ENCODE measurements around the gene MEX3A.
"Not testable (repeated sequence)": the region's sequence is repeated elsewhere in the genome, so short reads cannot be mapped to it uniquely, and the experiment has no call there.

Gene MEX3A

DNA sequence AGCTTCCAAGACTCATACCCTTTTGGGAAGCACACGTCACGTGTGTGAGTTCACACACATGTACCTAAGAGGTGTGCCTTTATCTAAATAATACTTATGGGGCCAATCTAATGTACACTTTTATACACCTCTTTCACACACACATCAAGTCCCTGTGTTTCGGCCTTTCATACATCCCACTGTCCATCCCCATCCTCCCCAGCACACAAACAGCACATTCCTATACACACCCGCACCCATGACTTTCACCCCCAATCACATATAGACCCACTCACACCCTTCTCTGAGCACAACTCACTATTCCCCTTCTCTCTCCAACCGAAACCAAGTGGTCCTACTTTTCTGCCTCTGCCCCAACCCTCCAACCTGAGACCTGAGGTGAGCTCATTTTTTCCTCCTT, 3.5 kb downstream of the MEX3A start:
- no peak for DNase-seq (ENCODE audit: low read depth)

DNA sequence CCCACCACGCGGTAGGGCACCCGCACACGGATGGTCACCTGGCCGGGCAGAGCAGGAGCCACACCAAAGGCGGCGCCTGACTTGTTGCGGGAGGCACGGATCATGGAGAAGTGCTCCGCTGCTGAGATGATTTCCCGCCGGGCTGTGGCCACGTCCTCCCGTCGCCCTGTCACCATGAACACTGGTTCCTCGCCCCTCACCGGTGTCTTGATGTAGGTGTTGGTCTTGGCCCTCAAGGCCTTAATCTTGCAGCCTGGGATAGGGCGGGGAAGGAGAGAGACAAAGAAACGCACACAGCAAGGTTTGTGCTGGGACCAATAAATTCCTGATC, 4.9 kb downstream of the MEX3A start:
- DNase-seq (ENCODE audit: low read depth) = no peak

DNA sequence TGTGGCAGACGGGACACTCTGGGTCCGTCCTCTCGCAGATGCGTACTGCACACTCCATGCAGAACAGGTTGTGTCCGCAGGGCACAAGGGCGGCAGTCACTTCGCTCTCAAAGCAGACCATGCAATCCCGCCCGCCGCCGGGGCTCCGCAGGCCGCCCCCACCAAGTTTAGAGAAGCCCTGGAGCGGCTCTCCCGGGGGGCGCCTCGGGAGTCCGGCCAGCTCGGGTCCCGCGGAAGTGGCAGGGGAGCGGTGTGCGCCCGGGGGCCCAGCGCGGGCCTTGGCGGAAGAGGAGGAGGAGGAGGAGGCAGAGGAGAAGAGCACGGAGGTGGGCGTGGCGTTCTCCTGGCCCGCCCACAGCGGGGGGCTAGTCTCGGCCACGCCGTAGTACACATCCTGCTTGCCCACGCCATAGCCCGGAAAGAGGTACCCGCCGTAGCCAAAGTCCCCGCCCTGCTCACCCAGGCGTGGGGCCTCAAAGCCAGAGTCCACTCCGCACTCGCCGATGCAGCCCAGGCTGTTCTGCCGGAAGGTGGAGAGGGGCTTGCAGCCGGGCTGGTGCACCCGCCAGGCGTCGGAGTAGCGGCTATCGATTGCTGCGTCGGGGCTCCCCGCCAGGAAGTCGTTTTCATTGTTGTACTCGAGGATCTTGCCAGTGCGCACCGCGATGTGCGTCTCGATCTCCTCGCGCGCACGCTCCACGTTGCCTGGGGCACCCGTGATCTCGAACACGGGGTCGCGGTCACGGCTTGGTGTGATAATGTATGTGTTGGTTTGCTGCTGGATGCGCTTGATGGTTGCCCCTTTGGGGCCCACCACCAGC, 5.4 kb downstream of the MEX3A start:
- DNase-seq (ENCODE audit: low read depth) = no peak

DNA sequence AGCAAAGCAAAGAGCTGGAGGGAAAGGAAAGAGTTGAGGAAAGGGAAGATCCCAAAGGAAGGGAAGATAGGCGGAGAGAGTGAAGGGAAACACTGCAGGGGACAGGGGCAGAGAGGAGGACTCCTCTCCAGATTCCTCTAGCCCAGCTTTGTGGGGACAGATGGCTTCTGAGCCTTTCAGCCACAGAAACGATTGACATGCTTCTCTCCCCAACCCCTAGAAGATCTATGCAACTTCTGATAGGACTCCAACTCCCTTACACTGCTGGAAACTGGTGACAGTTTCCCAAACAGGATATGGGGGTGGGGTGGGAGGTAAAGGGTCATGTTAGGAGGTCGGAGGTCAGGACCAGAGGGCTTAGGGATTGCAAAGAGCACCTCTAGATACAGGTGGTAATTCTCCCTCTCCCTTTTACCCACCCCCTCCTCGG, 6.5 kb downstream of the MEX3A start:
- no peak for DNase-seq (ENCODE audit: low read depth)

DNA sequence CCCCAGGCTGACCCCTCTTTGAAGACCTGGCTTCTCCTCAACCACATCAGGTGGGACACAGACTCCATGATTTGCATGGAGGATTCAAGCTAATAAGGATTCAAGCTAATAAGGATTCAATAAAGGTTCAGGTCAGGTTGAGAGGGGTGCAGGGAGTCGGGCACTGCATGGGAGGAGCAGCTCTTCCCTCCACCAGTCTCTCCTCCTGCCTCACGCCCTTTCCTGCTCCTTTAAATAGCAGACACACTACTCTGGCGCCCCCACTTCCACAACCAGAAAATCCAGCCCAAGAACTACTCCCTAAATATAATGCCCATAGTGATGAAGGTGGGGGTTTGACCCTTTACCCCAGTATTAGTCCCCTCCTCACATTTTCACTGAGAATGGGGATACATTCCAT, 7.1 kb downstream of the MEX3A start:
- no peak for DNase-seq (ENCODE audit: low read depth)

DNA sequence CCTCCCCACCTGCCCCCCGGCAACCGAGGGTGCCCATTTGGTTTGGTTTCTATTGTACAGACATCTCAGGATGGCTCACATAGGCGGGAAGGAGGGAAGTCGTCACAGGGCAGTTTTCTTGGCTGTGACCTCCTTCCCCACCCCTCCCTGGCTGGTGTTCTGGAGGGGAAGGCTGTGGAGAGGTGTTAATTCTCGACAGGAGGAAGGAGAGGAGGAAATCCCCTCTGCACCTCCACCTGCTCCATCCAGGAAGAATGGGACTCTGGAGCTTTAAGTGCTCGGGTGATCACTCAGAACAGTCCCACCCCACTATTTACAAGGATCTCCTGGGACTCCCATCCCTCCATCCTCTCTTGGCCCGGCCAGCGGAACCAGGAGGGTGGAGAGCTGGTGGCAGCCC, 7.6 kb downstream of the MEX3A start:
- DNase-seq (ENCODE audit: low read depth) = no peak

DNA sequence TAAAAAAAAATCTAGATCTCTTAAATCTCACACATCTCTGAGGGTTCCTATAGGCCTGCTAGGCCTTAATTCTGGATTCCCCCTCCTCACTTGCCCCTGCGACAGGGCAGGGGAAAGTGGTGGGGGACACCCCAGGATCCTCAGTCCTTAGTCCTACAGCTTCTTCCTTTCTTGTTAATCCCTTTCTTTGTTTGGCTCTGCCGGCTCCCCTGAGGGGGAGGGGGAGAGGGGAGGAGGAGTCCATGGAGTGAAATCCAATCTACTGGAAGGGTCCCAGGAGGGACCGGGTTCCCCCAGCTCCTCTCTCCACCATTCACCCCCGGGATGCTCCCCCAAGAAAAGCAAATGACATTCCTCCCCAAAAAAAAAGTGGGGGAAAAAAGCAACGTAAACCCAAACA, 8.5 kb downstream of the MEX3A start:
- DNase-seq (ENCODE audit: low read depth) = no peak

DNA sequence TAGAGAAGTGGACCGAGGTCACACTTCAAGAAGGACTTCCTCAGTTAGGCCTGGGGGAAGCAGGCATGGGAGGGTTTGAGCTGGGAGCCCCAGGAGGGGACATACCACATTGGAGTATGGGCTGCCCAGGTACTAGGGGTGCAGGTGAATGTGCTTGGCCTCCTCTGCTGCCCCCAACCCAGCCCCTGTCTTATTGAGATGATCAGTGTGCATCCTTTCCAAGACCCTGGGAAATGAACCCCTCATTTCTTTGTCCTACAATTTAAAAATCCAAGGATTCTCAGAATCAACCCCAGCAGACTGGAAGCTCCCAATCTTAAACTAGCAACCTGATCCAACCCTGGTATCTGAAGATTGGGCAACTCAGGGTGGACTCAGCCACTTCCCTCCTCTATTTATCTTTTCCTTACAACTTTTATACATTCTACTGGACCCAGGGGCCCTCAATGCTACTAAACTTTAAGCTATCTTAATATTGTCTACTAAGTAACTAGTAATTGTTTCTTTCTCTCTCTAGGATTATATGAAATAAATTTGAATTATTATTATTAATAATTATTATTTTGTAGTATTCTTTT, 9.1 kb downstream of the MEX3A start:
- DNase-seq (ENCODE audit: low read depth) = no peak

DNA sequence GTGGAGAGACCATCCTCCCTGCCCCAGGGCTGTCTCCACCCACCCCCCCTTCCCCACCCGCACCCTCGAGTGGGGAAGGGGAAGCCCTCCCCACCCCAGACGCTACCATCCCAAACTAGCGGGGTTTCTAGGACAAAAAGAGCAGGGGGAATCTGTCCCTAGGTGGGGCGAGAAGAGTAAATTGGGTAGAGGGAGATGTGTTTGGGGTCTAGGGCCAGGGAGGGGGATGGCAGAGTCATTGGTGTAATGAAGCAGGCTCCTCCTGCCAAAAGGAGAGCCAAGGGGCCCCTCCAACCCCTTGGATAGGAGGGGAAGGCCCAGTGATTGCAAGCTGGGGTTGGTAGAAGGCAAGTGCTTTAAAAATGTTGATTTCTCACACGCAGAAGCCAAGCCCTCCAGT, 10.0 kb downstream of the MEX3A start:
- DNase-seq (ENCODE audit: low read depth) = no peak

DNA sequence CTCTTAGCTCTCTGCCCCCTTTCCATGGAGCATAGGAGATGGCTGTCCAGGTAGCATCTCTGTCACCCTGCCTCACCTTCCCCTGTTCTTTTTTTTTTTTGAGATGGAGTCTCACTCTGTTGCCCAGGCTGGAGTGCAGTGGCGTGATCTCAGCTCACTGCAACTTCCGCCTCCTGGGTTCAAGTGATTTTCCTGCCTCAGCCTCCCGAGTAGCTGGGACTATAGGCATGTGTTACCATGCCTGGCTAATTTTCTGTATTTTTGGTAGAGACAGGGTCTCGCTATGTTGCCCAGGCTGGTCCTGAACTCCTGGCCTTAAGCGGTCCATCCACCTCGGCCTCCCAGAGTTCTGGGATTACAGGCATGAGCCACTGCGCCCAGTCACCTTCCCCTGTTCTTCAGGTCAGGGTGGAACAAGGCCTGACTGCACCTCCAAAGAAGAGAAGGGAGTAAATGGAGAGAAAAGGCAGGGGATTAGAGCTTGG, 10.9 kb downstream of the MEX3A start:
- DNase-seq (ENCODE audit: low read depth) = not testable (repeated sequence)

DNA sequence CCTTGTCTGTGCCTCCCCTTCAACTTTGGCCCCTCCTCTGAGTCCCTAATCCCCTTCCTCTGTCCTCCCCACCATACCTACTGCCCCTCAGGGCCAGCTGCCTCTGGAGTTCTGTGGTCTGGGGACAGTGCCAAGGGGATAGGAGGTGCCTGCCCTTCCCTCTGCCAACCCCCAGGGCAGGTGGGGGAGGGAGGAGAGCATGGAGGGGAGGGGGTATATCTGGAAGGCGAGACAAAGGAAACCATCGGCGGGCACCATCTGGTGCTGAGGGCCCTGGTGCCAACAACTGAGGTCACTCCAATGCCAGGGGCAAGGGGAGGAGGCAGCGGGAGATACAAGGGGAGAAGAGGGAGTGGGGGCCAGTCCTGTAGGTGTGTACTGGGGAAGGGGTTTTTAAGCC, 11.7 kb downstream of the MEX3A start:
- no peak for DNase-seq (ENCODE audit: low read depth)

DNA sequence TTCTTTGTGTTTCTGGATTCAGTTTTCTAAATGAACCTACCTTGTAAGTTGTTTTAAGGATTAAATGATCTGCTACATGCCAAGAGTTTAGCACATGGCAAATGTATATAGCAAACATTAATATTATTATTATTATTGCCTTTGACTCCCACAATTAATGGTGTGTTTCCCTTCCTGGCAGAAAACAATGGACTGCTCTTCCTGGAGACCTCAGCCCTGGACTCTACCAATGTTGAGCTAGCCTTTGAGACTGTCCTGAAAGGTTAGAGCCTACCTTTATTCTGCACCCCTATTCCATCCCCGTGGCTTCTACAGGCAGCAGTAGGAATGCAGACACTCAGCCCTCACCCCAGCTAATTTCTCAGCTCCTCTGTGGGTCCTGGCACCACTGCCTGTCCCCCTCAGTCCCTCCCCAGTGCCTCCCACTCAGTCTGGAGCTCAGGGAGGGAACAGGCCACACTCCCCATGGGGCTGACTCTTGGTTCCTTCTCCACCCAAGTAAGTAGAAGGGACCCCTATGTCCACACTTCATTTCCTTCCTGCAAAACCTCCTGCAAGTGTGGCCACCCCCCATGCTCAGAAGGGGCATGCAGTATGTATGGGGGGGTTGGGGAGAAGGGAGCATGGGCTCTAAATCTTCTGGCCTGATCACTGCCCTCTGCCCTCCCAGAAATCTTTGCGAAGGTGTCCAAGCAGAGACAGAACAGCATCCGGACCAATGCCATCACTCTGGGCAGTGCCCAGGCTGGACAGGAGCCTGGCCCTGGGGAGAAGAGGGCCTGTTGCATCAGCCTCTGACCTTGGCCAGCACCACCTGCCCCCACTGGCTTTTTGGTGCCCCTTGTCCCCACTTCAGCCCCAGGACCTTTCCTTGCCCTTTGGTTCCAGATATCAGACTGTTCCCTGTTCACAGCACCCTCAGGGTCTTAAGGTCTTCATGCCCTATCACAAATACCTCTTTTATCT, 12.5 kb downstream of the MEX3A start:
- no peak for DNase-seq (ENCODE audit: low read depth)

DNA sequence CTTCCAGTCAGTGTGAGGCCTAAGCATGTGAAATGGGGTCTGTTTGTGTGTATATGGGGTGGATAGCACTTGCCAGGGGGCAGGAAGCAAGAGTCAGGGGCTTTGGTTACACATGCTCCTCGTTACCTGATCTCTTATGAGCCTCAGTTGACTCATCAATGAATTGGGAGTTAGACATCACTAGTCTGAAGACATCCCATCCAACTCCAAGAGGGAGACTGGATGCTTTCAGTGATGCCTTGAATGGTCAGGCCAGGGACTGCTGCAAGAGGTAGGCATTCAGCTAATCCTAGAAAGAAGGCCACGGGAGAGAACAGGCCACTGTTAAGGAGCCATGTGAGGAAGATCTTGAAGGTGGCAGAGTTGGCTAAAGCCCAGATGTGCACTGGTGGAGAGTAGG, 15.0 kb downstream of the MEX3A start:
- DNase-seq (ENCODE audit: low read depth) = no peak

DNA sequence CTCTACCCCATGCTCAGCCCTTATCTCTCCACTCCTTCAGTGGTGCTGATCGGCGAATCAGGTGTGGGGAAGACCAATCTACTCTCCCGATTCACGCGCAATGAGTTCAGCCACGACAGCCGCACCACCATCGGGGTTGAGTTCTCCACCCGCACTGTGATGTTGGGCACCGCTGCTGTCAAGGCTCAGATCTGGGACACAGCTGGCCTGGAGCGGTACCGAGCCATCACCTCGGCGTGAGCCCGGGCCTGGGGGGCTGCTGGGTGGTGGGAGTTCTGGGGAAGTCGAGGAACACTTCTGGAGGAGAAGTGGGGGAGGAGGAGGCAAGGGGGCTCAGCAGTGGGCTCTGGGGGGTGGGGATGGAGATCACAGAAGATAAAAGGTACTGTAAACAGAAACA, 16.4 kb downstream of the MEX3A start:
- DNase-seq (ENCODE audit: low read depth) = no peak

DNA sequence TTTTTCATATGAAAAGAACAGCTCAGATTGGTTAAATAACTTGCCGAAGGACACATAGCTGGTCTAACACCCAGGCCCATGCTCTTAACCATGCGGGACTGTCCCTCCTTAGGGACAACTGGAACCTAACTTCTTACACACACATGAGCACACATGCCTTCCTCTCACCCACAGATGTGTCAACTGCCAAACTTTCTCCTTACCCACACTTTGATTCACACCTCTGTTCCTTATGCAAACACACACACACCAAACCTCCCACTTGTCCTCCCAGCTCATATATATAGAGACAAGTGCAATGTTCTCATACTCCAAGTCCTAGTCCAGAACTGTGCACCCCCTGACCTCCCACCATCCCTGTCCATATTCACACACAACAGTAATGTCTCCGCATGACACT, 17.1 kb downstream of the MEX3A start:
- DNase-seq (ENCODE audit: low read depth) = no peak

DNA sequence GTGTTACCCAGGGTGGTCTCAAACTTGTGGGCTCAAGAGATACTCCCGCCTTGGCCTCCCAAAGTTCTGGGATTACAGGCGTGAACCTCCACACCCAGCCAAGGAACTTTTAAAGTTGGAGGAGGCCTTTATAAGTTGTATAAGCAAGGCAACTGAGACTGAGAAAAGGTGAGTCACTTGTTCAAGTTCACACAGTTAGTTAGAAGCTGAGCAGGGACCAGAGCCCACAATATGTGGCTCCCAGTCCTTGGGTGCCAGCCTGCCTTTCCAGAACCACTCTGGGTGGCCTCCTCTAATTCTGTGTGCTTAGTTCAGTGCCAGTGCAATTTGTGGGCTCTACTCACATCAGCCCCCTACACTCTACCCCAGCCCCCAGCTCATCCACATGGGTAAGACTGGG, 17.6 kb downstream of the MEX3A start:
- DNase-seq (ENCODE audit: low read depth) = no peak

DNA sequence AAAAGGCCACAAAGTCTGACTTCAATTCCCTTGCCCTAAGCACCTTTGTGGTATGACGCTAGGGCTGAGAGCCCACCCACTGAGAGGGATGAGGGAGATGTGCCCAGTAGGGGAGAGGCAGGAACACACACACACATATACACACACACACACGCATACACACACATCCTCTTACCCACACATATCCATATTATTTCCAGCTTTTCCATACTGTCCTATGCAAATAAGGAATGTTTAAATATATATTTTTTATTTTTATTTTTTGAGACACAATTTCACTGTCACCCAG, 18.3 kb downstream of the MEX3A start:
- DNase-seq (ENCODE audit: low read depth) = no peak

DNA sequence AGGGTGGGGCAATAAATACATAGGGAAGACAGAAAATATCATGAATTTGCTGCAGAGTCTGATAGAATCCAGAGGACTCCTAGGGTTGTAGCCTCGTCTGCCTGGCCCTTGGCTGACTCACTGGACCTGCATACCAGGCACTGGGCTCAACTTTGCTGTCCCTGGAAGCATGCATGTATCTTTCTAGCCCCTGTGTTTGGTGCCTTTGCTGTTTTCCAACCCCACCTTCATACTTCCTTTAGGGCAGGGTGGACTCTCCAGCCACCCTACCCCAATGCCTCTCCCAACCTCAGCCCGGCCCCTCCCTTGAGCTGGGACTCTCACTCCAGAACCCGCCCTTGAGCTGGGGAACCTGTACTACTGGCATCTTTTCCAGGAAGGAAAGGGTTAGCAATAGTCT, 20.1 kb downstream of the MEX3A start:
- no peak for DNase-seq (ENCODE audit: low read depth)

DNA sequence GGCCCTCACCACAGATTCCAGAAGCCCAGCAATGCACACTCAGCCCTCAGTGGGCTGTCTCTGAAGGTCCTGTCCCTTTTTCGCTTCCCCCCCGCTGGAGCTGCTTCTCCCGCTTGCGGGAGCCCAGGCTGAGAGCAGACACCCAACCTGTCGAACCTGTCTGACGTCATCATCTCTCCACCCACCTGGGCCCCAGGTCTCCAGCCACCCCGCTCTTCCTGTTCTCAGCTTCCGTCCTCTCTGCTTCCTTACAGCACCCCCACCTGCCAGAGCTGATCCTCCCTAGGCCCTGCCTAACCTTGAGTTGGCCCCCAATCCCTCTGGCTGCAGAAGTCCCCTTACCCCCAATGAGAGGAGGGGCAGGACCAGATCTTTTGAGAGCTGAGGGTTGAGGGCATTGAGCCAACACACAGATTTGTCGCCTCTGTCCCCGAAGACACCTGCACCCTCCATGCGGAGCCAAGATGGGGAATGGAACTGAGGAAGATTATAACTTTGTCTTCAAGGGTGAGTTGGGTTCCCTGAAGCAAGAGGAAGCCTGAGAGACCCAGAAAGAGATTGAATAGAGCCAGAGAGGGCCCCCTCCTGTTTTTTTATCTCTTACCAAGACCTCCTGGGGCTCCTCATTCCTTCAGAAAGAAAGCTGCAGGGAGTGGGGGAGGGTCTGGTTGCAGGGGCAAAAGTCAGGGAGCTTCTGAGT, 21.2 kb downstream of the MEX3A start, which contains the start of gene RAB25:
Gene RAB25 (plus strand): TSS at position 224 of the 700 bp plus-strand sequence. CDS start 241 bp downstream, at position 465.
- no peak for DNase-seq (ENCODE audit: low read depth)

DNA sequence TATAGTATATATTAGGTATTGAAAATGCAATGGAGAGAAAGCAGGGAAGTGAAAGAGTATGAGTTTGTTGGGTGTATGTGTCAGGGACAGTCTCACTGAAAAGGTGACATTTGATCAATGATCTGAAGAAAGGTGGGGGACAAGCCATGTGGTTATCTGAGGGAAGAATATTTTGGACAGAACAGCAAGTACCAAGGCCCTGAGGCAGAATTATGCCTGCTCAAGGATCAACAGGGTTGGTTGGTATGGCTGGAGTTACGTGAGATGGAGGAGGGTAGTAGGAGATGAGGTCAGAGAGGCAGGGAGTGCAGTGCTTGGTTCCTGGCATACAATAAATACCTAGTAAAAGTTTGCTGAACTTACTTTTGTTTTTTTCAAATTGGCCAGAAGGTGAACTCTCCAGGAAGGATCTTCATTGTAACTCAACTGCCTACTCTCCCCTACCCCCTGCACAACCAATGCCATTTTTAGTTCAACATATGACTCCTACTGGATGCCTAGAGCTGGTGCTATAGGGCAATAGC, 25.9 kb downstream of the MEX3A start:
- no peak for DNase-seq (ENCODE audit: low read depth)

DNA sequence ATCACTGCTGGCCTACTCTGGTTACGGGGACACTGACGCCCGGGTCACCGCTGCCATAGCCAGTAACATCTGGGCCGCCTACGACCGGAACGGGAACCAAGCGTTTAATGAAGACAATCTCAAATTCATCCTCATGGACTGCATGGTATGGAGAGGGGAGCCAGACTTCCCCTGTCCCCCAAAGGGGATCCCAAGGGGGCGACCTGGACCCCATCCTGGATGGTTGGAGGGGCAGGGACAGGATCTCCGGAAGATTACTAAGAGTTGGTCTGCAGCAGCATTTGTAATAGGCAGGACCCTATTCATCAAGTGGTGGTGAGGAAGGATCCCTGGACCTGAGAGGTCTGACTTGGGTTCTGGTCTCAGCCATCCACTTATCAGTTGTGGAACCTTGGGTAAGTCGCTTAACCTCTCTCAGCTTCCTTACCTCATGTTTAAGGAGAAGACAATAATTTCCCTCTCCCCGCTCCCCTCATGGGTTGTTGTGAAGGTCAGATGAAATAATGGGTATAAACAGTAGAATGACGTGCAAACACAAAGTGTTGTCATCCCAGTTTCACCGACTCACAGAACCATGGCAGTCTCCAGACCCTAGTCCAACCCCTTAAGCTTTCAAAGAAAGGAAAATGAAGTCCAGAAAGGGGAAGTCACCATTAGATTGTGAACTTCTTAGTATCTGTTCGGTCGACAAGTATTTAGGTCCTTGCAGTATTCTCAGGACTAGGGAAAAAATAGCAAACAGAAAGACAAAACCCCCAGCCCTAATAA, 26.8 kb downstream of the MEX3A start:
- DNase-seq (ENCODE audit: low read depth) = no peak
